Gastrocnemius medialis (tissue), 4 donors: ENCODE measurements around the gene ABCF3. TPM values are rescaled to one million over a fixed set of nuclear protein-coding genes. Genes with fewer than 3 reads are reported as not detected.
A peak's percentile ranks its signal among the peaks of the same experiment; 100 is the strongest.

ENCODE experiments used
- ATAC-seq, 2 donors: fragments of 150-250 bp; one replicate each; pipeline ENCODE4 v1.9.1; 2016
- DNase-seq, 2 donors: peaks; one replicate each; pipeline ENCODE4 v3.0.0-alpha.2; 2019
- H3K27ac ChIP-seq, 4 donors: fragments of 200-600 bp; sonication (generic); 1 replicate in 1 of 4; 2 replicates in 3 of 4; pipeline ENCODE4 v1.5.1; 2016 to 2018; ENCODE audit warnings: mild to moderate bottlenecking in 2 of 4, moderate library complexity in 1 of 4
- H3K27me3 ChIP-seq, 3 donors: fragments of 200-600 bp; sonication (generic) in 2 of 3; 1 replicate in 1 of 3; 2 replicates in 2 of 3; pipeline versions ENCODE4 v1.5.1 to v1.6.0; 2016 to 2019; ENCODE audit warnings: mild to moderate bottlenecking in 1 of 3, moderate library complexity in 1 of 3
- H3K36me3 ChIP-seq, 2 donors: fragments of 200-600 bp; sonication (generic) in 1 of 2; one replicate each; pipeline ENCODE4 v1.5.1; 2017 to 2018
- H3K4me1 ChIP-seq, 2 donors: fragments of 200-600 bp; sonication (generic) in 1 of 2; one replicate each; pipeline ENCODE4 v1.5.1; 2016 to 2017; ENCODE audit warnings: mild to moderate bottlenecking in 2 of 2
- H3K4me3 ChIP-seq, 4 donors: fragments of 200-600 bp; sonication (generic) in 3 of 4; 1 replicate in 1 of 4; 2 replicates in 3 of 4; pipeline ENCODE4 v1.5.1; 2016 to 2019; ENCODE audit warnings: mild to moderate bottlenecking in 2 of 4
- H3K9me3 ChIP-seq, 3 donors: fragments of 200-600 bp; sonication (generic) in 2 of 3; 1 replicate in 1 of 3; 2 replicates in 2 of 3; pipeline ENCODE4 v1.5.1; 2016 to 2019
- CTCF ChIP-seq, 5 experiments: fragments of 450-650 bp in 3 of 5; fragments of 200-600 bp in 2 of 5; sonication (generic) in 2 of 5; IDR thresholded peaks in 4 of 5; conservative IDR thresholded peaks in 1 of 5; 1 replicate in 4 of 5; 2 replicates in 1 of 5; pipeline ENCODE4 v1.5.1; 2016 to 2019; ENCODE audit warnings: antibody characterized with exemption in 5 of 5, mild to moderate bottlenecking in 3 of 5, moderate library complexity in 3 of 5
- POLR2A ChIP-seq, 2 donors: fragments of 450-650 bp; IDR thresholded peaks; one replicate each; pipeline ENCODE4 v1.6.1; 2017; ENCODE audit warnings: antibody characterized with exemption in 2 of 2, mild to moderate bottlenecking in 2 of 2, moderate library complexity in 2 of 2
- in situ Hi-C, 4 donors: fragments of 200-750 bp; cut with MboI; loops; one replicate each; pipeline versions ENCODE4 v1.15.0 to v1.8.0; 2017; ENCODE audit warnings: low sequenced_read_pairs in 4 of 4
- intact Hi-C: fragments of 100-400 bp; cut with DNase I; formaldehyde crosslinking; loops from one replicate; pipeline ENCODE4 v1.15.1; 2023; ENCODE audit warnings: low total_unique reads
- total RNA-seq, 4 donors: library from RNA; depleted of rRNA; stranded (reverse); fragments of >200 nt; gene quantifications; one replicate each; pipeline versions ENCODE4 v1.1.0 to v1.2.3, GENCODE V29; 2016

The ABCF3 gene
- total RNA-seq, 4 donors from 2014 or later: 52.6 to 96.4 (median 63.2) TPM

- peaks cover 29 to 33% of the 10 kb centered on the region in 2 donors for H3K4me1 ChIP-seq
- no peak overlapping the region for H3K27ac ChIP-seq
- TF ChIP-seq CTCF (IDR thresholded peaks at IDR 0.05 in 4 of 5, conservative IDR thresholded peaks at IDR 0.05 in 1 of 5) (no peak), POLR2A (IDR thresholded peaks at IDR 0.05) (no peak)
- H3K9me3 ChIP-seq: no peaks in the 10 kb centered on the region
- ATAC-seq (no peak), DNase-seq (no peak)
- in situ Hi-C loops (loop anchor here in 2 of 4 donors (5.0 to 10.0 kb wide), 2 partner anchors 134 to 136 kb away; partner anchors contain the start of gene EIF4G1 (in 2 of the 2)), intact Hi-C loops (no loop called here)
- no peak overlapping the region for H3K4me3 ChIP-seq
- no peaks in the 10 kb centered on the region for H3K27me3 ChIP-seq
- peaks cover 14 to 68% of the 10 kb centered on the region in 2 donors for H3K36me3 ChIP-seq
Observed at GRCh38 chr3:184178521-184179138, 7.4 kb upstream of the ABCF3 start.

- H3K4me3 ChIP-seq: no peak overlapping the region
- DNase-seq (no peak), ATAC-seq (no peak)
- intact Hi-C loops: no loop called here
- no peak overlapping the region for H3K27ac ChIP-seq
- H3K4me1 ChIP-seq: peaks cover 28 to 31% of the 10 kb centered on the region in 2 donors
- TF ChIP-seq POLR2A (IDR thresholded peaks at IDR 0.05): no peak
- no peak for TF ChIP-seq CTCF (IDR thresholded peaks at IDR 0.05 in 4 of 5, conservative IDR thresholded peaks at IDR 0.05 in 1 of 5)
- H3K27me3 ChIP-seq: no peaks in the 10 kb centered on the region
- in situ Hi-C loops: loop anchor here in 2 of 4 donors (10.0 kb wide), 1 partner anchor 45 kb away; the partner anchor contains the start of gene EIF2B5 (in 2 of the 2)
- H3K9me3 ChIP-seq: no peaks in the 10 kb centered on the region
- peaks cover 14 to 77% of the 10 kb centered on the region in 2 donors for H3K36me3 ChIP-seq
Observed at GRCh38 chr3:184180165-184180564, 5.8 kb upstream of the ABCF3 start.

GRCh38 chr3:184181596-184181995, 4.4 kb upstream of the ABCF3 start:
- intact Hi-C loops (no loop called here), in situ Hi-C loops (loop anchor here in 2 of 4 donors (10.0 kb wide), 1 partner anchor 47 kb away; the partner anchor contains the start of gene EIF2B5 (in 2 of the 2))
- Histone ChIP-seq H3K36me3 (peaks cover 14 to 77% of the 10 kb centered on the region in 2 donors), H3K4me1 (peaks cover 20 to 22% of the 10 kb centered on the region in 2 donors), H3K9me3 (no peaks in the 10 kb centered on the region), H3K27ac (no peak overlapping the region), H3K4me3 (no peak overlapping the region), H3K27me3 (no peaks in the 10 kb centered on the region)
- no peak for TF ChIP-seq POLR2A (IDR thresholded peaks at IDR 0.05)
- no peak for TF ChIP-seq CTCF (IDR thresholded peaks at IDR 0.05 in 4 of 5, conservative IDR thresholded peaks at IDR 0.05 in 1 of 5)
- DNase-seq (no peak), ATAC-seq (no peak)

GRCh38 chr3:184183679-184184078, 2.3 kb upstream of the ABCF3 start:
- in situ Hi-C loops: loop anchor here in 2 of 4 donors (10.0 kb wide), 1 partner anchor 49 kb away; the partner anchor contains the start of gene EIF2B5 (in 2 of the 2)
- intact Hi-C loops: no loop called here
- Histone ChIP-seq H3K4me3 (no peak overlapping the region), H3K4me1 (peaks cover 18 to 21% of the 10 kb centered on the region in 2 donors), H3K9me3 (no peaks in the 10 kb centered on the region), H3K36me3 (peaks cover 14 to 74% of the 10 kb centered on the region in 2 donors), H3K27me3 (no peaks in the 10 kb centered on the region), H3K27ac (peak overlapping the region in 1 of 4 donors; percentile 96)
- no peak for ATAC-seq
- TF ChIP-seq POLR2A (IDR thresholded peaks at IDR 0.05) (no peak), CTCF (IDR thresholded peaks at IDR 0.05 in 4 of 5, conservative IDR thresholded peaks at IDR 0.05 in 1 of 5) (no peak)
- no peak for DNase-seq
